Caco-2 (cell line): Measurements from ENCODE around the gene EXOSC2. TPM values are rescaled to one million over a fixed set of nuclear protein-coding genes. Genes with fewer than 3 reads are reported as not detected.

Experiments used
- BruUV-seq: library from RNA; stranded (reverse); fragments of 400-500 nt; replicated peaks from 2 replicates; lab custom pipeline; 2021; lab: Mats Ljungman, UMichigan
- CTCF ChIA-PET: fragments of 300-600 bp; sonication (Branson Sonifier 250); formaldehyde crosslinking; loops from one replicate; lab custom pipeline; 2022; ENCODE audit warnings: antibody characterized with exemption; lab: Charles Lee
- POLR2A ChIA-PET: fragments of 300-600 bp; sonication (Branson Sonifier 250); formaldehyde crosslinking; loops from one replicate; lab custom pipeline; 2022; ENCODE audit warnings: antibody characterized with exemption; lab: Charles Lee
- DNase-seq, 2 experiments: peaks; one replicate each; pipeline versions ENCODE4 v3.0.0 to v3.0.0-alpha.2; 2020 to 2022
- H3K27me3 ChIP-seq: replicated peaks from 2 replicates; pipeline ENCODE4 v1.6.0; 2011; ENCODE audit warnings: low read length; ENCODE audit not compliant: control insufficient read depth, insufficient read depth
- H3K36me3 ChIP-seq: 2 replicates; pipeline ENCODE4 v1.5.1; 2011; ENCODE audit warnings: low read length; ENCODE audit not compliant: control insufficient read depth, insufficient read depth
- H3K4me1 ChIP-seq: fragments of 250-450 bp; sonication (Bioruptor Pico); 2 replicates; pipeline ENCODE4 v1.5.1; 2020; ENCODE audit warnings: mild to moderate bottlenecking
- H3K4me3 ChIP-seq: 2 replicates; pipeline ENCODE4 v1.5.1; 2011; ENCODE audit warnings: low read depth, mild to moderate bottlenecking, control low read depth, low read length
- H3K9me3 ChIP-seq: fragments of 250-450 bp; sonication (Bioruptor Pico); 2 replicates; pipeline ENCODE4 v1.5.1; 2020; ENCODE audit warnings: mild to moderate bottlenecking, moderate library complexity
- H3K27ac Mint-ChIP-seq: one replicate; pipeline ENCODE4 v1.8.0; 2022; ENCODE audit warnings: mixed read lengths; ENCODE audit not compliant: unreplicated experiment
- H3K27me3 Mint-ChIP-seq: one replicate; pipeline ENCODE4 v1.8.0; 2022; ENCODE audit warnings: mixed read lengths; ENCODE audit not compliant: insufficient read depth, unreplicated experiment
- H3K36me3 Mint-ChIP-seq: one replicate; pipeline ENCODE4 v1.8.0; 2022; ENCODE audit warnings: mild to moderate bottlenecking, mixed read lengths; ENCODE audit not compliant: insufficient read depth, unreplicated experiment
- H3K4me1 Mint-ChIP-seq: one replicate; pipeline ENCODE4 v1.8.0; 2022; ENCODE audit warnings: low read depth, mixed read lengths; ENCODE audit not compliant: unreplicated experiment
- H3K4me3 Mint-ChIP-seq: one replicate; pipeline ENCODE4 v1.8.0; 2022; ENCODE audit warnings: mild to moderate bottlenecking, moderate library complexity, mixed read lengths; ENCODE audit not compliant: unreplicated experiment
- H3K9me3 Mint-ChIP-seq: one replicate; pipeline ENCODE4 v1.8.0; 2022; ENCODE audit warnings: mixed read lengths; ENCODE audit not compliant: unreplicated experiment
- intact Hi-C: fragments of 100-400 bp; cut with micrococcal nuclease; formaldehyde crosslinking; loops from one replicate; pipeline ENCODE4 v1.10.0; 2022; ENCODE audit not compliant: unreplicated experiment
- total RNA-seq: library from RNA; stranded (reverse); gene quantifications from 2 replicates; pipeline ENCODE4 v1.2.3, GENCODE V29; 2022
- TF ChIP-seq, protein P1 (sequence below), 2 experiments: fragments of 200-600 bp in 1 of 2; IDR thresholded peaks; 1 replicate in 1 of 2; 2 replicates in 1 of 2; pipeline versions ENCODE4 v1.5.1 to v1.8.0; 2011 to 2022; ENCODE audit warnings: antibody characterized with exemption in 1 of 2, control low read depth in 1 of 2, inconsistent platforms in 1 of 2, low read depth in 1 of 2, low read length in 1 of 2, mild to moderate bottlenecking in 1 of 2, moderate library complexity in 1 of 2; ENCODE audit not compliant: insufficient read depth in 1 of 2, severe bottlenecking in 1 of 2, unreplicated experiment in 1 of 2

The EXOSC2 gene
- total RNA-seq, 1 experiment from 2014 or later = 59.1 TPM

DNA sequence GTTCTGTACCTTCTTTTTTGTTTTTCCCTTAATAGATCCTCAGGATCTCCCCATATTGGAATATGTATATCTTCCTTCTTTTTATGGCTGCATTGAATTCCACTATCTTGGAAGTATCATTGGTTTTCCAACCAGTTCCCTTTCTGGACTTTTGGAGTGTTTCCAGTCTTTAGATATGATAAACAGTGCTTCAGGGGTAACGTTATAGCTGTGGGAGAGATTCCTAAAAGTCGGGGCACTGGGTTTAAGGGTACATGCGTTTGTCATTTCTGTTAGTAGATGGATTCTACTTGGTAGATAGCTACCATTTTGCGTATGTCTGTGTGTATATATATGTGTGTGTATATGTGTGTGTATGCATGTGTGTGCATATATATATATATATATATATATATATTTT is 42.0 kb downstream of the EXOSC2 start:
- H3K36me3 ChIP-seq = no peaks in the 10 kb centered on the region
- Mint-ChIP-seq H3K27ac (no peak overlapping the region), H3K4me3 (no peak overlapping the region), H3K4me1 (peaks cover 13% of the 10 kb centered on the region), H3K27me3 (no peaks in the 10 kb centered on the region), H3K9me3 (no peaks in the 10 kb centered on the region), H3K36me3 (no peaks in the 10 kb centered on the region)
- BruUV-seq = no TSS peak
- H3K9me3 ChIP-seq = no peaks in the 10 kb centered on the region
- no peaks in the 10 kb centered on the region for H3K27me3 ChIP-seq
- no peaks in the 10 kb centered on the region for H3K4me1 ChIP-seq
- intact Hi-C loops = no loop called here
- ChIA-PET CTCF (no interaction called here), POLR2A (no interaction called here)
- TF ChIP-seq, protein P1, sequence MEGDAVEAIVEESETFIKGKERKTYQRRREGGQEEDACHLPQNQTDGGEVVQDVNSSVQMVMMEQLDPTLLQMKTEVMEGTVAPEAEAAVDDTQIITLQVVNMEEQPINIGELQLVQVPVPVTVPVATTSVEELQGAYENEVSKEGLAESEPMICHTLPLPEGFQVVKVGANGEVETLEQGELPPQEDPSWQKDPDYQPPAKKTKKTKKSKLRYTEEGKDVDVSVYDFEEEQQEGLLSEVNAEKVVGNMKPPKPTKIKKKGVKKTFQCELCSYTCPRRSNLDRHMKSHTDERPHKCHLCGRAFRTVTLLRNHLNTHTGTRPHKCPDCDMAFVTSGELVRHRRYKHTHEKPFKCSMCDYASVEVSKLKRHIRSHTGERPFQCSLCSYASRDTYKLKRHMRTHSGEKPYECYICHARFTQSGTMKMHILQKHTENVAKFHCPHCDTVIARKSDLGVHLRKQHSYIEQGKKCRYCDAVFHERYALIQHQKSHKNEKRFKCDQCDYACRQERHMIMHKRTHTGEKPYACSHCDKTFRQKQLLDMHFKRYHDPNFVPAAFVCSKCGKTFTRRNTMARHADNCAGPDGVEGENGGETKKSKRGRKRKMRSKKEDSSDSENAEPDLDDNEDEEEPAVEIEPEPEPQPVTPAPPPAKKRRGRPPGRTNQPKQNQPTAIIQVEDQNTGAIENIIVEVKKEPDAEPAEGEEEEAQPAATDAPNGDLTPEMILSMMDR (IDR thresholded peaks at IDR 0.05; ENCODE audit: insufficient read depth in 1 of 2, low read depth in 1 of 2, low read length in 1 of 2, severe bottlenecking in 1 of 2, unreplicated experiment in 1 of 2) = no peak
- no peak overlapping the region for H3K4me3 ChIP-seq
- no peak for DNase-seq

DNA sequence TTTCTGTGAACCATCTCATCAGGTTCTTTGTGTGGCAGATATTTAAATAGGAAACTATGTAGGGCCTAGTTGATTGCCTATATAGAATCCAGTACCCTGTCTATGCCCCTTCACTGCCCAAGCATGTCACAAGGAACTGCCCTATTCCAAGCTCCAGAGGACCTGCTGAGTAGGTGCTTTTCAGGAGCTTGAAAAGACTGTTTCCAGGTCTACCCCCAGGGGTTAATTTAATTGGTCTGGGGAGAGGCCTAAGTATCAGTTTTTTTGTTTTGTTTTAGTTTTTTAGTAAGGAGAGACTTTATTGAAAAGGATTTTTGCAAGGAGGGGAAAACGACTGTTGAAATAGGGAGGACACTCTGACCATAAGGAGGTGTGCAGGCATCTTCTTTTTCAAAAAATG is 43.3 kb downstream of the EXOSC2 start:
- H3K27me3 Mint-ChIP-seq = no peaks in the 10 kb centered on the region
- Histone ChIP-seq H3K36me3 (no peaks in the 10 kb centered on the region), H3K4me3 (no peak overlapping the region), H3K4me1 (no peaks in the 10 kb centered on the region), H3K27me3 (no peaks in the 10 kb centered on the region), H3K9me3 (no peaks in the 10 kb centered on the region)
- peaks cover 7% of the 10 kb centered on the region for H3K4me1 Mint-ChIP-seq
- no peak overlapping the region for H3K27ac Mint-ChIP-seq
- CTCF ChIA-PET = no interaction called here
- POLR2A ChIA-PET = no interaction called here
- intact Hi-C loops = no loop called here
- no peak overlapping the region for H3K4me3 Mint-ChIP-seq
- no peaks in the 10 kb centered on the region for H3K9me3 Mint-ChIP-seq
- H3K36me3 Mint-ChIP-seq = no peaks in the 10 kb centered on the region
- TF ChIP-seq, protein P1 (IDR thresholded peaks at IDR 0.05; ENCODE audit: insufficient read depth in 1 of 2, low read depth in 1 of 2, low read length in 1 of 2, severe bottlenecking in 1 of 2, unreplicated experiment in 1 of 2) = no peak
- no peak for DNase-seq
- no TSS peak for BruUV-seq

DNA sequence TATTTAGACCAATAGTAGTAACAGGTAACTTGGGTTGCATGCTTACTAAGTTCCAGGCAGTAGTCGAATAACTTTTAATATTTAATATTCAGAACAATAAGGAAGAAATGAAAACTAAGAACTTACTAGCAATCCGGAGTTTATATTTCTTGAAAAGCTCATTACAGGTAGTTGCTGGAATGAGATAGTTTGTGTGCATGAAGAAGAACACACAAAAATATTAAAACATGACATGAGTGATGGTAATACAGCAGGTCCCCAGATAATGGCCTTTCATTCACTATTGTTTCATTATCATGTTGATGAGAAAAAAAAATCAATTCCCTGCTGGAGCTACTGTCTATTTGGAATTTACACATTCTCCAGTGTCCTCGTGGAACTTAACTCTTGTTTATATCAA is 44.7 kb downstream of the EXOSC2 start:
- Mint-ChIP-seq H3K4me3 (no peak overlapping the region), H3K27me3 (no peaks in the 10 kb centered on the region), H3K9me3 (no peaks in the 10 kb centered on the region), H3K36me3 (no peaks in the 10 kb centered on the region), H3K27ac (no peak overlapping the region), H3K4me1 (no peaks in the 10 kb centered on the region)
- CTCF ChIA-PET = no interaction called here
- Histone ChIP-seq H3K4me1 (no peaks in the 10 kb centered on the region), H3K4me3 (no peak overlapping the region), H3K27me3 (no peaks in the 10 kb centered on the region), H3K9me3 (no peaks in the 10 kb centered on the region), H3K36me3 (no peaks in the 10 kb centered on the region)
- no peak for DNase-seq
- POLR2A ChIA-PET = no interaction called here
- intact Hi-C loops = no loop called here
- TF ChIP-seq, protein P1 (IDR thresholded peaks at IDR 0.05; ENCODE audit: insufficient read depth in 1 of 2, low read depth in 1 of 2, low read length in 1 of 2, severe bottlenecking in 1 of 2, unreplicated experiment in 1 of 2) = no peak
- BruUV-seq = no TSS peak
